Body of pancreas (tissue), 4 donors: Measurements from ENCODE around the gene KCNAB1.

Source experiments
- CTCF ChIP-seq, 7 experiments: fragments of 450-650 bp in 4 of 7; fragments of 200-600 bp in 3 of 7; sonication (generic) in 3 of 7; IDR thresholded peaks; one replicate each; pipeline ENCODE4 v1.5.1; 2016 to 2019; ENCODE audit warnings: antibody characterized with exemption in 7 of 7
- POLR2A ChIP-seq, 3 donors: fragments of 450-650 bp; IDR thresholded peaks; one replicate each; pipeline ENCODE4 v1.6.1; 2016; ENCODE audit warnings: antibody characterized with exemption in 3 of 3, mild to moderate bottlenecking in 2 of 3

- TF ChIP-seq CTCF (IDR thresholded peaks at IDR 0.05): no peak
- no peak for TF ChIP-seq POLR2A (IDR thresholded peaks at IDR 0.05)
Observed at GRCh38 chr3:156240642-156241041, 120.3 kb downstream of the KCNAB1 start.
